Neural progenitor cell (in vitro differentiated cells): ENCODE measurements around the gene LACTB. TPM values are rescaled to one million over a fixed set of nuclear protein-coding genes. Genes with fewer than 3 reads are reported as not detected.

ENCODE experiments used
- DNase-seq: peaks from one replicate; pipeline ENCODE4 v3.0.0-alpha.2; 2016; ENCODE audit warnings: low spot score
- H2AFZ ChIP-seq: fragments of 200-600 bp; sonication (generic); replicated peaks from 2 replicates; pipeline ENCODE4 v1.6.1; 2016; ENCODE audit warnings: antibody characterized with exemption
- H3F3A ChIP-seq: fragments of 200-600 bp; sonication (generic); 2 replicates; pipeline ENCODE4 v1.6.1; 2016; ENCODE audit warnings: antibody characterized with exemption, low read depth
- H3K27ac ChIP-seq: fragments of 200-600 bp; sonication (generic); 2 replicates; pipeline ENCODE4 v1.5.1; 2016; ENCODE audit warnings: mild to moderate bottlenecking
- H3K27me3 ChIP-seq: fragments of 200-600 bp; sonication (generic); 2 replicates; pipeline ENCODE4 v1.6.1; 2016; ENCODE audit warnings: mild to moderate bottlenecking, moderate library complexity
- H3K36me3 ChIP-seq: fragments of 200-600 bp; sonication (generic); 2 replicates; pipeline ENCODE4 v1.5.1; 2016
- H3K4me1 ChIP-seq: fragments of 200-600 bp; sonication (generic); 2 replicates; pipeline ENCODE4 v1.6.1; 2016; ENCODE audit warnings: mixed run types
- H3K4me2 ChIP-seq: fragments of 200-600 bp; sonication (generic); 2 replicates; pipeline ENCODE4 v1.6.1; 2016
- H3K4me3 ChIP-seq: fragments of 200-600 bp; sonication (generic); 2 replicates; pipeline ENCODE4 v1.5.1; 2016
- H3K79me2 ChIP-seq: fragments of 200-600 bp; sonication (generic); 2 replicates; pipeline ENCODE4 v1.6.1; 2016; ENCODE audit warnings: low read depth
- H3K9ac ChIP-seq: fragments of 200-600 bp; sonication (generic); 2 replicates; pipeline ENCODE4 v1.6.1; 2016
- H3K9me3 ChIP-seq: fragments of 200-600 bp; sonication (generic); 2 replicates; pipeline ENCODE4 v1.5.1; 2016; ENCODE audit warnings: low read depth
- H4K20me1 ChIP-seq: fragments of 200-600 bp; sonication (generic); 2 replicates; pipeline ENCODE4 v1.6.1; 2016; ENCODE audit warnings: low read depth
- H3K27ac Mint-ChIP-seq: 3 replicates; pipeline ENCODE4 v1.8.0; 2021; ENCODE audit warnings: mixed read lengths
- H3K27me3 Mint-ChIP-seq: 2 replicates; pipeline ENCODE4 v1.8.0; 2022; ENCODE audit warnings: low read depth, mild to moderate bottlenecking, inconsistent platforms, moderate library complexity, mixed read lengths; ENCODE audit not compliant: insufficient read depth
- H3K36me3 Mint-ChIP-seq: 3 replicates; pipeline ENCODE4 v1.8.0; 2021; ENCODE audit warnings: mixed read lengths
- H3K4me1 Mint-ChIP-seq: 3 replicates; pipeline ENCODE4 v1.8.0; 2021; ENCODE audit warnings: mixed read lengths
- H3K4me3 Mint-ChIP-seq: 3 replicates; pipeline ENCODE4 v1.8.0; 2021; ENCODE audit warnings: mild to moderate bottlenecking, moderate library complexity, mixed read lengths
- H3K9me3 Mint-ChIP-seq: 3 replicates; pipeline ENCODE4 v1.8.0; 2020; ENCODE audit warnings: mixed read lengths
- CTCF ChIP-seq: fragments of 200-600 bp; sonication (generic); IDR thresholded peaks from 2 replicates; pipeline ENCODE4 v1.5.1; 2017; ENCODE audit warnings: antibody characterized with exemption, mild to moderate bottlenecking
- EZH2 ChIP-seq: fragments of 200-600 bp; sonication (generic); IDR thresholded peaks from 2 replicates; pipeline ENCODE4 v1.6.1; 2017; ENCODE audit warnings: antibody characterized with exemption, mild to moderate bottlenecking, moderate library complexity
- EZH2phosphoT487 ChIP-seq: fragments of 200-600 bp; sonication (generic); IDR thresholded peaks from 2 replicates; pipeline ENCODE4 v1.6.1; 2017; ENCODE audit warnings: antibody characterized with exemption
- total RNA-seq: library from RNA; depleted of rRNA; stranded (reverse); fragments of >200 nt; gene quantifications from 2 replicates; pipeline ENCODE4 v1.2.3, GENCODE V29; 2015; ENCODE audit warnings: low replicate concordance

LACTB gene
- total RNA-seq, 1 donor from 2014 or later, result 3.6 TPM

- H3K27me3 Mint-ChIP-seq, result peaks cover 2% of the 10 kb centered on the region
- TF ChIP-seq CTCF (no peak), EZH2 (no peak), EZH2phosphoT487 (no peak)
- peaks cover 5% of the 10 kb centered on the region for H3K4me1 Mint-ChIP-seq
- H3K4me3 Mint-ChIP-seq, result no peak overlapping the region
- H3K36me3 Mint-ChIP-seq, result no peaks in the 10 kb centered on the region
- Histone ChIP-seq H3K4me2 (no peak overlapping the region), H3K4me3 (no peak overlapping the region), H3K27ac (no peak overlapping the region), H3K4me1 (no peaks in the 10 kb centered on the region), H3K9me3 (no peaks in the 10 kb centered on the region), H2AFZ (no peak overlapping the region), H3K36me3 (no peaks in the 10 kb centered on the region), H3F3A (no peaks in the 10 kb centered on the region), H4K20me1 (no peaks in the 10 kb centered on the region), H3K27me3 (no peaks in the 10 kb centered on the region), H3K9ac (no peak overlapping the region), H3K79me2 (no peaks in the 10 kb centered on the region)
- no peak overlapping the region for H3K27ac Mint-ChIP-seq
- no peak for DNase-seq
- H3K9me3 Mint-ChIP-seq, result peaks cover 3% of the 10 kb centered on the region
Observed at GRCh38 chr15:63111481-63111880, 10.2 kb upstream of the LACTB start.

DNA sequence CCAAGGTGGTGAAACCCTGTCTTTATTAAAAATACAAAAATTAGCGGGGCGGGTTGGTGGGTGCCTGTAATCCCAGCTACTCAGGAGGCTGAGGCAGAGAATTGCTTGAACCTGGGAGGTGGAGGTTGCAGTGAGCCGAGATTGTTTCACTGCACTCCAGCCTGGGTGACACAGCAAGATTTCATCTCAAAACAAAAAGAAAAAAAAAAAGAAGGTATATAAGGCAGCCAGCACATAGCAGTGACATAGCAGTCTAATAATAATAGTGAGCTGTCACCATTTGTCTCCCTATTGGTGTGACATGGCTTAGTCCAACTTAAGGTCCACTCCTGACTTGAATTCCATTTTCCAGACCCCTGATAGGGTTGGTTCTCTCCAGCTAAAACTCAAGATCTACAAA, 8.8 kb upstream of the LACTB start:
- no peak for TF ChIP-seq EZH2phosphoT487
- TF ChIP-seq CTCF, result no peak
- Histone ChIP-seq H3K79me2 (no peaks in the 10 kb centered on the region), H3K27ac (no peak overlapping the region), H3K27me3 (no peaks in the 10 kb centered on the region), H3K4me2 (no peak overlapping the region), H3K9ac (no peak overlapping the region), H3K4me3 (no peak overlapping the region), H2AFZ (no peak overlapping the region), H3K9me3 (no peaks in the 10 kb centered on the region), H3F3A (no peaks in the 10 kb centered on the region), H4K20me1 (no peaks in the 10 kb centered on the region), H3K4me1 (no peaks in the 10 kb centered on the region), H3K36me3 (no peaks in the 10 kb centered on the region)
- Mint-ChIP-seq H3K36me3 (no peaks in the 10 kb centered on the region), H3K4me1 (peaks cover 5% of the 10 kb centered on the region), H3K9me3 (peaks cover 3% of the 10 kb centered on the region), H3K4me3 (no peak overlapping the region), H3K27me3 (peaks cover 2% of the 10 kb centered on the region), H3K27ac (no peak overlapping the region)
- no peak for DNase-seq

GRCh38 chr15:63114465-63114864, 7.2 kb upstream of the LACTB start:
- Histone ChIP-seq H3K4me1 (no peaks in the 10 kb centered on the region), H4K20me1 (no peaks in the 10 kb centered on the region), H3K36me3 (no peaks in the 10 kb centered on the region), H3K27ac (no peak overlapping the region), H3K4me2 (no peak overlapping the region), H3K4me3 (no peak overlapping the region), H3K9ac (no peak overlapping the region), H3K27me3 (no peaks in the 10 kb centered on the region), H3F3A (no peaks in the 10 kb centered on the region), H3K9me3 (no peaks in the 10 kb centered on the region), H3K79me2 (no peaks in the 10 kb centered on the region), H2AFZ (no peak overlapping the region)
- Mint-ChIP-seq H3K9me3 (peaks cover under 1% of the 10 kb centered on the region), H3K27me3 (peaks cover 4% of the 10 kb centered on the region), H3K36me3 (no peaks in the 10 kb centered on the region), H3K4me1 (no peaks in the 10 kb centered on the region), H3K4me3 (no peak overlapping the region), H3K27ac (no peak overlapping the region)
- TF ChIP-seq EZH2, result no peak
- TF ChIP-seq CTCF, result no peak
- TF ChIP-seq EZH2phosphoT487, result no peak
- no peak for DNase-seq
